ENCODE data around the gene ZNF256.

DNA sequence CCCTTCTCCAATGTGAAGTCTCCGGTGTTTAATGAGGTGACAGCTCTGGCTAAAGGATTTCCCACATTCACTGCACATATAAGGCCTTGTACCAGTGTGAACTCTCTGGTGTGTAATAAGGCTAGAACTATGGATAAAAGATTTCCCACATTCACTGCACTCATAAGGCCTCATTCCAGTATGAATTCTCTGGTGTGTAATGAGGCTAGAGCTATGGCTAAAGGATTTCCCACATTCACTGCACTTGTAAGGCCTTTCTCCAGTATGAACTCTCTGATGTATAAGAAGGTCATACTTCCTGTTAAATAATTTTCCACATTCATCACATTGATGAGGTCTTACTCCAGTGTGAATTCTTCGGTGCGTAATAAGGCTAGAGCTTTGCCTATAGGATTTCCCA is 5.9 kb downstream of the ZNF256 start:
- TF ChIP-seq EZH2 (IDR thresholded peaks at IDR 0.05; ENCODE audit: insufficient read depth, poor library complexity, severe bottlenecking) (no peak), EZH2phosphoT487 (IDR thresholded peaks at IDR 0.05; ENCODE audit: insufficient read depth, low read depth) (no peak)
